CD14-positive monocyte (primary cell): Measurements from ENCODE around the gene COL25A1. TPM values are rescaled to one million over a fixed set of nuclear protein-coding genes. Genes with fewer than 3 reads are reported as not detected.
"Not testable (repeated sequence)": the region's sequence is repeated elsewhere in the genome, so short reads cannot be mapped to it uniquely, and the experiment has no call there.

ENCODE experiments used
- DNase-seq, 3 donors: peaks; one replicate each; pipeline ENCODE4 v3.0.0-alpha.2; 2011 to 2022
- H2AFZ ChIP-seq: 2 replicates; pipeline ENCODE4 v1.6.0; 2012; ENCODE audit warnings: mild to moderate bottlenecking, low read depth, low read length, inconsistent platforms; ENCODE audit not compliant: insufficient read depth, poor library complexity, severe bottlenecking
- H3K27ac ChIP-seq, 2 donors: 1 replicate in 1 of 2; 2 replicates in 1 of 2; pipeline ENCODE4 v1.5.1; 2012 to 2013; ENCODE audit warnings: low read length in 2 of 2, control low read depth in 1 of 2, inconsistent platforms in 1 of 2, low read depth in 1 of 2, mild to moderate bottlenecking in 1 of 2
- H3K27me3 ChIP-seq, 2 donors: one replicate each; pipeline versions ENCODE4 v1.6.0 to v1.6.1; 2011 to 2013; ENCODE audit warnings: low read length in 2 of 2; ENCODE audit not compliant: control insufficient read depth in 2 of 2, insufficient read depth in 2 of 2
- H3K36me3 ChIP-seq, 2 donors: replicated peaks in 1 of 2; 1 replicate in 1 of 2; 2 replicates in 1 of 2; pipeline versions ENCODE4 v1.5.1 to v1.6.1; 2012 to 2013; ENCODE audit warnings: low read length in 2 of 2, control low read depth in 1 of 2, inconsistent platforms in 1 of 2, mild to moderate bottlenecking in 1 of 2; ENCODE audit not compliant: insufficient read depth in 2 of 2, control insufficient read depth in 1 of 2
- H3K4me1 ChIP-seq, 2 donors: 1 replicate in 1 of 2; 2 replicates in 1 of 2; pipeline versions ENCODE4 v1.5.1 to v1.6.1; 2012 to 2013; ENCODE audit warnings: low read length in 2 of 2, control low read depth in 1 of 2, inconsistent platforms in 1 of 2, mild to moderate bottlenecking in 1 of 2, moderate library complexity in 1 of 2; ENCODE audit not compliant: insufficient read depth in 2 of 2, control insufficient read depth in 1 of 2
- H3K4me2 ChIP-seq: replicated peaks from 2 replicates; pipeline ENCODE3; 2012; ENCODE audit warnings: low read length, moderate library complexity, mild to moderate bottlenecking; ENCODE audit not compliant: poor library complexity, severe bottlenecking; ENCODE audit errors: extremely low read depth
- H3K4me3 ChIP-seq, 3 experiments: fragments of 200-600 bp in 1 of 3; sonication (generic) in 1 of 3; replicated peaks in 1 of 3; 1 replicate in 2 of 3; 2 replicates in 1 of 3; pipeline ENCODE4 v1.5.1; 2011 to 2013; ENCODE audit warnings: low read length in 3 of 3, mild to moderate bottlenecking in 3 of 3, control low read depth in 2 of 3, low read depth in 2 of 3, inconsistent platforms in 1 of 3, moderate library complexity in 1 of 3
- H3K79me2 ChIP-seq: 2 replicates; pipeline ENCODE4 v1.6.0; 2012; ENCODE audit warnings: mild to moderate bottlenecking, control low read depth, inconsistent platforms, low read length, moderate library complexity; ENCODE audit not compliant: insufficient read depth
- H3K9ac ChIP-seq: 2 replicates; pipeline ENCODE4 v1.6.0; 2017; ENCODE audit warnings: low read length, mild to moderate bottlenecking; ENCODE audit not compliant: insufficient read depth, poor library complexity, severe bottlenecking
- H3K9me3 ChIP-seq, 2 donors: replicated peaks in 1 of 2; 1 replicate in 1 of 2; 2 replicates in 1 of 2; pipeline versions ENCODE4 v1.5.1 to v1.6.1; 2012 to 2013; ENCODE audit warnings: low read length in 2 of 2, control low read depth in 1 of 2; ENCODE audit not compliant: control insufficient read depth in 1 of 2, insufficient read depth in 1 of 2
- H4K20me1 ChIP-seq: 2 replicates; pipeline ENCODE4 v1.6.0; 2012; ENCODE audit warnings: mild to moderate bottlenecking, low read length, control low read depth, moderate library complexity; ENCODE audit not compliant: insufficient read depth
- H3K27ac Mint-ChIP-seq, 7 donors: one replicate each; pipeline ENCODE4 v1.8.0; 2020; ENCODE audit warnings: mild to moderate bottlenecking in 7 of 7, mixed read lengths in 7 of 7, moderate library complexity in 6 of 7, inconsistent platforms in 2 of 7
- H3K27me3 Mint-ChIP-seq, 3 donors: one replicate each; pipeline ENCODE4 v1.8.0; 2021 to 2022; ENCODE audit warnings: low read depth in 3 of 3, mild to moderate bottlenecking in 3 of 3, mixed read lengths in 3 of 3, moderate library complexity in 3 of 3, inconsistent platforms in 1 of 3
- H3K36me3 Mint-ChIP-seq, 2 donors: one replicate each; pipeline ENCODE4 v1.8.0; 2020; ENCODE audit warnings: mixed read lengths in 2 of 2, inconsistent platforms in 1 of 2, mild to moderate bottlenecking in 1 of 2
- H3K4me1 Mint-ChIP-seq: one replicate; pipeline ENCODE4 v1.8.0; 2020; ENCODE audit warnings: mild to moderate bottlenecking, mixed read lengths
- H3K4me3 Mint-ChIP-seq, 2 donors: one replicate each; pipeline ENCODE4 v1.8.0; 2020; ENCODE audit warnings: mild to moderate bottlenecking in 2 of 2, mixed read lengths in 2 of 2, moderate library complexity in 1 of 2
- H3K9me3 Mint-ChIP-seq, 7 donors: one replicate each; pipeline ENCODE4 v1.8.0; 2020 to 2022; ENCODE audit warnings: mixed read lengths in 7 of 7, mild to moderate bottlenecking in 6 of 7, moderate library complexity in 6 of 7, inconsistent platforms in 2 of 7
- WGBS: methylation state at CpG from one replicate; pipeline ENCODE4 v1.1.5; 2013; ENCODE audit warnings: missing lambda C conversion rate; ENCODE audit not compliant: insufficient coverage; 5-methylcytosine and 5-hydroxymethylcytosine counted together
- intact Hi-C, 2 donors: fragments of 100-400 bp; cut with micrococcal nuclease; formaldehyde crosslinking; loops; one replicate each; pipeline versions ENCODE4 v1.15.0 to v1.15.1; 2023
- polyA plus RNA-seq, 3 donors: library from polyadenylated mRNA; depleted of rRNA in 1 of 3; unstranded in 2 of 3; stranded (reverse) in 1 of 3; fragments of 300-500 nt in 2 of 3; fragments of >200 nt in 1 of 3; fragmentation: Illumina TruSeq in 2 of 3; gene quantifications; 1 replicate in 2 of 3; 2 replicates in 1 of 3; pipeline ENCODE4 v1.2.3, GENCODE V29; 2012 to 2021
- TF ChIP-seq, protein P1 (sequence below): fragments of 200-600 bp; IDR thresholded peaks from one replicate; pipeline ENCODE4 v1.8.0; 2022; ENCODE audit warnings: antibody characterized with exemption, mild to moderate bottlenecking

The COL25A1 gene
- polyA plus RNA-seq, 3 donors = not detected

- H3K27ac Mint-ChIP-seq = no peak overlapping the region
- WGBS = no CpG with 5 or more reads among the region's 1 CpG
- H4K20me1 ChIP-seq = no peaks in the 10 kb centered on the region
Measured at GRCh38 chr4:109147135-109147534, 155.3 kb downstream of the COL25A1 start.

GRCh38 chr4:109146499-109146898, 156.0 kb downstream of the COL25A1 start:
- no peaks in the 10 kb centered on the region for H3K36me3 Mint-ChIP-seq
- WGBS = no CpG with 5 or more reads among the region's 1 CpG
- intact Hi-C loops = no loop called here
- H3K79me2 ChIP-seq = no peaks in the 10 kb centered on the region
- H2AFZ ChIP-seq = no peak overlapping the region
- peaks cover 1 to 13% (median 5%) of the 10 kb centered on the region in 7 donors for H3K9me3 Mint-ChIP-seq
- H3K27ac Mint-ChIP-seq = no peak overlapping the region
- no peak overlapping the region for H3K9ac ChIP-seq
- no peak overlapping the region for H3K4me3 Mint-ChIP-seq
- H3K9me3 ChIP-seq = no peaks in the 10 kb centered on the region
- H3K4me2 ChIP-seq = no peak overlapping the region
- TF ChIP-seq, protein P1, sequence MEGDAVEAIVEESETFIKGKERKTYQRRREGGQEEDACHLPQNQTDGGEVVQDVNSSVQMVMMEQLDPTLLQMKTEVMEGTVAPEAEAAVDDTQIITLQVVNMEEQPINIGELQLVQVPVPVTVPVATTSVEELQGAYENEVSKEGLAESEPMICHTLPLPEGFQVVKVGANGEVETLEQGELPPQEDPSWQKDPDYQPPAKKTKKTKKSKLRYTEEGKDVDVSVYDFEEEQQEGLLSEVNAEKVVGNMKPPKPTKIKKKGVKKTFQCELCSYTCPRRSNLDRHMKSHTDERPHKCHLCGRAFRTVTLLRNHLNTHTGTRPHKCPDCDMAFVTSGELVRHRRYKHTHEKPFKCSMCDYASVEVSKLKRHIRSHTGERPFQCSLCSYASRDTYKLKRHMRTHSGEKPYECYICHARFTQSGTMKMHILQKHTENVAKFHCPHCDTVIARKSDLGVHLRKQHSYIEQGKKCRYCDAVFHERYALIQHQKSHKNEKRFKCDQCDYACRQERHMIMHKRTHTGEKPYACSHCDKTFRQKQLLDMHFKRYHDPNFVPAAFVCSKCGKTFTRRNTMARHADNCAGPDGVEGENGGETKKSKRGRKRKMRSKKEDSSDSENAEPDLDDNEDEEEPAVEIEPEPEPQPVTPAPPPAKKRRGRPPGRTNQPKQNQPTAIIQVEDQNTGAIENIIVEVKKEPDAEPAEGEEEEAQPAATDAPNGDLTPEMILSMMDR = no peak
- H3K4me3 ChIP-seq = no peak overlapping the region
- no peaks in the 10 kb centered on the region for H4K20me1 ChIP-seq
- no peaks in the 10 kb centered on the region for H3K4me1 Mint-ChIP-seq
- no peaks in the 10 kb centered on the region for H3K27me3 ChIP-seq
- no peaks in the 10 kb centered on the region for H3K4me1 ChIP-seq
- no peaks in the 10 kb centered on the region for H3K36me3 ChIP-seq
- peaks cover 0 to 3% (median 2%) of the 10 kb centered on the region in 3 donors for H3K27me3 Mint-ChIP-seq
- H3K27ac ChIP-seq = no peak overlapping the region
- no peak for DNase-seq

More at GRCh38 chr4:109147135-109147534, 155.3 kb downstream of the COL25A1 start:
- no peak overlapping the region for H3K4me3 ChIP-seq
- no peak overlapping the region for H3K4me3 Mint-ChIP-seq
- no peak overlapping the region for H3K4me2 ChIP-seq
- no peaks in the 10 kb centered on the region for H3K4me1 Mint-ChIP-seq
- TF ChIP-seq, protein P1 = no peak
- H3K36me3 ChIP-seq = no peaks in the 10 kb centered on the region
- H3K27me3 ChIP-seq = no peaks in the 10 kb centered on the region
- H2AFZ ChIP-seq = no peak overlapping the region
- H3K27ac ChIP-seq = no peak overlapping the region
- H3K36me3 Mint-ChIP-seq = no peaks in the 10 kb centered on the region
- H3K9me3 ChIP-seq = no peaks in the 10 kb centered on the region
- H3K79me2 ChIP-seq = no peaks in the 10 kb centered on the region
- no peaks in the 10 kb centered on the region for H3K4me1 ChIP-seq
- no peak for DNase-seq
- intact Hi-C loops = no loop called here
- H3K27me3 Mint-ChIP-seq = peaks cover 0 to 3% (median 2%) of the 10 kb centered on the region in 3 donors
- peaks cover 0 to 9% (median 4%) of the 10 kb centered on the region in 7 donors for H3K9me3 Mint-ChIP-seq
- H3K9ac ChIP-seq = no peak overlapping the region

DNA sequence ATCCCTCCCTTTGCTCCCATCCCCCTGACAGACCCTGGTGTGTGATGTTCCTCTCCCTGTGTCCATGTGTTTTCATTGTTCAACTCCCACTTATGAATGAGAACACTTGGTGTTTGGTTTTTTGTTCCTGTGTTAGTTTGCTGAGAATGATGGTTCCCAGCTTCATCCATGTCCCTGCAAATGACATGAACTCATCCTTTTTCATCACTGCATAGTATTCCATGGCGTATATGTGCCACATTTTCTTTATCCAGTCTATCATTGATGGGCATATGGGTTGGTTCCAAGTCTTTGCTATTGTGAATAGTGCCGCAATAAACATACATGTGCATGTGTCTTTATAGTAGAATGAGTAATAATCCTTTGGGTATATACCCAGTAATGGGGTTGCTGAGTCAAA, 164.3 kb downstream of the COL25A1 start:
- H3K36me3 ChIP-seq, H3K4me2 ChIP-seq: not testable (repeated sequence)

More for the DNA sequence above, 164.3 kb downstream of the COL25A1 start:
- H3K27ac ChIP-seq, H3K9me3 ChIP-seq, H3K36me3 Mint-ChIP-seq, intact Hi-C loops, H4K20me1 ChIP-seq, DNase-seq, H3K4me3 Mint-ChIP-seq, H3K4me3 ChIP-seq, H2AFZ ChIP-seq, H3K79me2 ChIP-seq, H3K27me3 Mint-ChIP-seq, H3K27ac Mint-ChIP-seq, H3K9ac ChIP-seq, H3K4me1 ChIP-seq, H3K27me3 ChIP-seq, H3K4me1 Mint-ChIP-seq: not testable (repeated sequence)
- H3K9me3 Mint-ChIP-seq = peaks cover 3 to 13% (median 7%) of the 10 kb centered on the region in 7 donors
- WGBS = no CpG with 5 or more reads among the region's 2 CpGs
